CD4-positive, alpha-beta T cell treated with Interleukin-15 for 1 hour (primary cell): Measurements from ENCODE around the gene TBC1D22A.
"Not testable (repeated sequence)": the region's sequence is repeated elsewhere in the genome, so short reads cannot be mapped to it uniquely, and the experiment has no call there.

Experiments
- DNase-seq: peaks from one replicate; pipeline ENCODE4 v3.0.0-alpha.2; 2020

Gene TBC1D22A

GRCh38 chr22:46815559-46815895 lies 53.1 kb downstream of the TBC1D22A start:
- no peak for DNase-seq

- no peak for DNase-seq
Measured at GRCh38 chr22:46815896-46816731, 53.7 kb downstream of the TBC1D22A start.

- not testable (repeated sequence) for DNase-seq
Measured at GRCh38 chr22:46817390-46817789, 54.9 kb downstream of the TBC1D22A start.

GRCh38 chr22:46823248-46823647 lies 60.8 kb downstream of the TBC1D22A start:
- DNase-seq = no peak

GRCh38 chr22:46823654-46824053 lies 61.2 kb downstream of the TBC1D22A start:
- DNase-seq = no peak

GRCh38 chr22:46824344-46824909 lies 62.0 kb downstream of the TBC1D22A start:
- no peak for DNase-seq

- no peak for DNase-seq
Measured at GRCh38 chr22:46824980-46825544, 62.6 kb downstream of the TBC1D22A start.

GRCh38 chr22:46826438-46827135 lies 64.1 kb downstream of the TBC1D22A start:
- no peak for DNase-seq

- no peak for DNase-seq
Measured at GRCh38 chr22:46827136-46827780, 64.8 kb downstream of the TBC1D22A start.

GRCh38 chr22:46827781-46828180 lies 65.3 kb downstream of the TBC1D22A start:
- no peak for DNase-seq

- no peak for DNase-seq
Measured at GRCh38 chr22:46828323-46828900, 66.0 kb downstream of the TBC1D22A start.

GRCh38 chr22:46829117-46829891 lies 66.9 kb downstream of the TBC1D22A start:
- DNase-seq = no peak

GRCh38 chr22:46829941-46830715 lies 67.7 kb downstream of the TBC1D22A start:
- DNase-seq = no peak

- no peak for DNase-seq
Measured at GRCh38 chr22:46830841-46831240, 68.4 kb downstream of the TBC1D22A start.

- DNase-seq = no peak
Measured at GRCh38 chr22:46833228-46833627, 70.8 kb downstream of the TBC1D22A start.

GRCh38 chr22:46834021-46834737 lies 71.7 kb downstream of the TBC1D22A start:
- DNase-seq = no peak

- no peak for DNase-seq
Measured at GRCh38 chr22:46835288-46835687, 72.8 kb downstream of the TBC1D22A start.

- no peak for DNase-seq
Measured at GRCh38 chr22:46835693-46836092, 73.2 kb downstream of the TBC1D22A start.

GRCh38 chr22:46841522-46841921 lies 79.1 kb downstream of the TBC1D22A start:
- no peak for DNase-seq

- DNase-seq = no peak
Measured at GRCh38 chr22:46842606-46843005, 80.2 kb downstream of the TBC1D22A start.
